ENCODE data around the gene AMOT.
A peak's percentile ranks its signal among the peaks of the same experiment; 100 is the strongest.
"Not testable (repeated sequence)": the region's sequence is repeated elsewhere in the genome, so short reads cannot be mapped to it uniquely, and the experiment has no call there.

Gene AMOT

DNA sequence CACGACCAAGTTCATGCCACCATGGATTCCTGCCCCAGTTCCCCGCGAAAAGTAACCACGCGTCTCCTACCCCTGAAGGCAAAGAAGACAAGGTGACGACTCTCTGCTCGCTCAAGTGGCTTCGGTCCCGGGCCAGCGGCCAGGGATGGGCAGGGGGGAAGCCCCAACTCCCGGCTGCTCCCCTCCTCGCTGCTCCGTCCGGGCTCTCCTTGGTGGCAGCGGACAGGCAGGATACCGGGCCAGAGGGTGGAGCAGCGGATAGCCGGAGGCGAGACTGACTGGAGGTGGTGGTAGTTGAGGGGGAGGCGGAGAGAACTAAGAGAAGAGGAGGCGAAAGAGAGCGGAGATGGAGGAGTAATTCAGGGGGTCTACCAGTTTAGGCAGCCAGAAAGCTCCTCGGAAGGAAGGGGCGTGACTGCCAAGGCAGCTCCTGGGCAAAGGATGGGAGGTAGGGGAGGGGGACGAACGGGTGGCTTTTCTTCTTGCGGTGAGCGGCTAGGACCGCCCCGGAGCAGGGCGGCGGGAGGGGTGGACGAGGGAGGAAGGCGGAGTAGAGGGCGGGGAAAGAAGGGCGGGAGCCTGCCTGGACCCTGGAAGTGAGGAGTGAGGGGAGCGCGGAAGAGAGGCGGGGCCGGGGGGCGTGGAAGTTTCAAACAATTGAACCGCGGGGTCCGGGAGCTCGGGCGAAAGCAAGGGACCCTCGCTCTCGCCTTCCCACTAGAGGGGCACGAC is at the start of gene AMOT:
Gene AMOT, minus strand, starts transcription at position 450 of the 732 bp plus-strand sequence. CDS start 17,705 bp downstream, outside the sequence.
- peak; percentile 48 for DNase-seq

- DNase-seq = no peak
Observed at GRCh38 chrX:112889400-112889799, 48.8 kb upstream of the AMOT start.

- no peak for DNase-seq
Observed at GRCh38 chrX:112888916-112889315, 48.3 kb upstream of the AMOT start.

GRCh38 chrX:112877771-112878173 is 37.1 kb upstream of the AMOT start:
- DNase-seq = no peak

DNA sequence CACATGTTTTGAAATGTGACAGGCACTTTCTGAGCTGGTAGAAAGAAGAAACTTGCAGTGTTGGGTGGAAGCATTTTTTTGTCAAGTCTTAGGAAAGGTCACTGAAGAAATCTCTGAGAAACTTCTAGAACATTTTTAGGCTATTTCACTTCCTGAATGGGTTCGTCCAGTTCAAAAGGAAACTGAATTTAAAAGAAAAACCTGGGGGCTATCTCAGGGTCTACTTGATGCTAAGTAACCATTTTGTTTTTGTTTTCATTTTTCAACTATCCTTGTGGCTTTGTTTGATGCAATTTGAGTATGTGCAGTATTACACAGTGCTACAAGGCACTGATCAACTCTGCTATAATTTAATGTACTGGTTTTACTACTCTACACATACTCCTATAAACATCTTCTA is 34.0 kb upstream of the AMOT start:
- DNase-seq = no peak

- DNase-seq = no peak
Observed at GRCh38 chrX:112874175-112874574, 33.5 kb upstream of the AMOT start.

DNA sequence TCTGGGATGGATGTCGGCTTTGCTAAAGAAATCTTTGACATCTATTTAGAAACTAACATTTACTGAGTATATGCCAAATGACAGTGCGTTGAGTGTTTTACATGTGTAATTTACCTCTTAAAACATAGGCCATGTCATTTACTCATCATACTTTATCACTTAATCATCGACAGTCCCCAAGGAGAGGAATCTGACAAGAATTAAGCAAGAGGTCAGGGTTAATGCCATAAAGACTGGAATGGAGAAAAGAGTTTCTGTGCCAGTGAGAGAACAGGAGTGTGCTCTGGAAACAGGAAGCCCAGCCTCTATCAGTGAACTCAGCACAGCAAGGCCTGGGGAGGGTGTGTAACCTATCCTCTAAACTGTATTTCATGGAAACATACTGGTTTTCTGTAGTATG is 28.0 kb upstream of the AMOT start:
- no peak for DNase-seq

GRCh38 chrX:112867570-112867969 is 26.9 kb upstream of the AMOT start:
- DNase-seq = no peak

GRCh38 chrX:112866175-112866574 is 25.5 kb upstream of the AMOT start:
- no peak for DNase-seq

- DNase-seq = no peak
Observed at GRCh38 chrX:112865464-112866025, 24.9 kb upstream of the AMOT start.

DNA sequence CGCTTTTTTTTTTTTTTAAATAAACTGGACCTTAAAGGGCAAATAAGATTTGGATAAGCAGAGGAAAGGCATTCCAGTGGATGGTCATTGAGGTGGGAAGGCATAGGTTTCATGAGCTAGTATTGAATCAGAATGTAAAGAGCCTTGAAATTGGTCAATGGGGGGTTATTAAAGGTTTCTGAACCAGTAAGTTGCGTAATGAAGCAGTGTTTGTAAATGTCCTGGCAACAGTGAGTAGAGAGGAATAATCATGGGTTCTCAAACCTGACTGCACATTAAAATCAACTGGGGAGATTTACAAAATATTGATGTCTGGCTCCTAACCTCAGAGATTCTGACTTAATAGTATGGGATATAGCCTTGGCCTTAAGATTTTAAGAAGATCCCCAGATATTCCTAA is 23.2 kb upstream of the AMOT start:
- no peak for DNase-seq

DNA sequence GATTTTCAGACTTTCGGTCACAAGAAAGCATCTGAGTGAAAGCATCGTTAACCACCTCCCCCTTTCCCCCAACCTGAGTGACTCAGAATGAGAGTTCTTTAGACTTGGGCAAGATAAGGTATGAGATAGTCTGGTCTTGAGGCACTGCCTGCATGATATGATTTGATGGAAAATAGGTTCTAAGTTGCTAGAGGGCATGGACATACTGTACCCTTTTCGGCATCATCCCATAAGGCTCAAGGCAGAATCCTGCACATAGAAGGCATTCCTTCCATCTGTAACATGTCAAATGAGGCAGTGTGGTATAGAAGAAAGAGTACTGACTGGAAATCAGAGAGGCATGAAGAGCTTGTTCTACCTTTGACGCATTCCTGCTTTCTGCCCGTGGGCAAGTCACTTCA is 16.8 kb upstream of the AMOT start:
- no peak for DNase-seq

DNA sequence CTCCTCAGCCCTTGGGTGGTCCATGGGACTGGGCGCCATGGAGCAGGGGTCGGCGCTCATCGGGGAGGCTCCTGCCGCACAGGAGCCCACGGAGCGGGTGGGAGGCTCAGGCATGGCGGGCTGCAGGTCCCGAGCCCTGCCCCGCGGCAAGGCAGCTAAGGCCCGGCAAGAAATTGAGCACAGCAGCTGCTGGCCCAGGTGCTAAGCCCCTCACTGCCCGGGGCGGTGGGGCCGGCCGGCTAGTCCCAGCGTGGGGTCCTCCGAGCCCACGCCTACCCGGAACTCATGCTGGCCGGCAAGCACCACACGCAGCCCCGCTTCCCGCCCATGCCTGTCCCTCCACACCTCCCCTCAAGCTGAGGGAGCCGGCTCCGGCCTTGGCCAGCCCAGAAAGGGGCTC is 14.3 kb upstream of the AMOT start:
- DNase-seq = not testable (repeated sequence)

DNA sequence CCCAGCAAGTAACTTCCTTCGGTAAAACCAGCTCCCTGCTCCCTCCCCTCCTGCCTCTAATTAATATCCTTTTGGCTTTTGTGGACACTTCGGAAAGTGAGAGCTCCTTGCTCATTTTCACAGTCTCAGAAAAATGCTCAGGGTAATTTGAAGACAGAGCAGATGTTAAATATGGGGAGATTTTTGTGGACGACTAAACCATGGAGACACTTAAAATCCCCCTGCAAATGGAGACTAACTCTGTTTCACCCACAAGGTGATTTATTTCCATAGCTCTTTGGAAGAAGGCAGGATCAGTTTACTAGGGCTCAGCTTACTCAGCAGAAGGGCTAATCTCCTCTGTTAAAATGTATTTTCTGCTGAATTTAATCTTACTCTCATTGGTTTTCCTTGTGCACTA is 12.2 kb upstream of the AMOT start:
- no peak for DNase-seq

- no peak for DNase-seq
Observed at GRCh38 chrX:112851806-112852205, 11.2 kb upstream of the AMOT start.

DNA sequence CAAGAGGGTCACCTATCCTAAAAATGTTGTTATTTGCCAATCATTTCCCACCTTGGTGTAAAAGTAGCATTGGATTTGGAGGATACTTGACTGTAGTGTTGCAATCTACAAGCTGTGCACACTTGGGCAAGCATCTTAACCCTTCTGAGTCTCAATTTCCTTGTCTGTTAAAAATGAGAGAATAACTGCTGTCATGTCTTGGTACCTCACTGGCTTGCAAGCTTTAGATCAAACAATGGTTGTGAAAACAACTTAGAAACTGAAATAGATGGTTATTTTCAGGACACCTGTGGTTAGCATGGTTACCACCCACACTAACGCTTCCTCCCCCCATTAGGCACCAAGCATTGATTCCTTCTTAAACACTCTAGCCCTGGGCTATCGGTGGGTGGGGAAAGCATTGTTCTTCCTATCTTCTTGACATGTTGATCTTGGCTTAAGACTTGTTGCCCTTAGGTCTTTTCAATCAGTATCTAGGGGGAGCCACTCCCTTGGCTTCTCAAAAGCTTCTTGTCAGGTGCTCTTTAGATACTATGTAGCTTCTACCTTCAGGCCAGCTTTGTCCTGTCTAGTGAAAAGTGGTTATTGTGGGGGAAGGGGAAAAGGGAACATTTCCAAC is 10.6 kb upstream of the AMOT start:
- no peak for DNase-seq

DNA sequence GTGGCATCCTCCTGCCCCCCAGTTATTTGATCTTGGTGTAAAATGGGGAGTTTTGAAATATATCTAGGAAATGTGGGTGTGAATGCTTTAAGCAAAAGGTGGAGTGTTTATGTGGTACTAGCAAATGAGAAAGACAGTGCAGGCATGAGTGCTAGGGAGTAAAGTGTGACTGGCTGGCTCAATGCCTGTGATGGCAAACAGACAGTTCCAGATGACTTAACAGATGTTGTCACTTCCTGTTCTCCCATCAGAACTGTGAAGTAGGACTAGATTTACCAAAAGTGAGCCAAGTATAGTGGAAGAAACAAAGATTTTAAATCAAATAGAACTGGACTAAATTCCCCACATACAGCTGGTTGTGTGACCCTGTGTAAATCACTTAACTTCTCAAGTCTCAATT is 8.4 kb upstream of the AMOT start:
- no peak for DNase-seq

DNA sequence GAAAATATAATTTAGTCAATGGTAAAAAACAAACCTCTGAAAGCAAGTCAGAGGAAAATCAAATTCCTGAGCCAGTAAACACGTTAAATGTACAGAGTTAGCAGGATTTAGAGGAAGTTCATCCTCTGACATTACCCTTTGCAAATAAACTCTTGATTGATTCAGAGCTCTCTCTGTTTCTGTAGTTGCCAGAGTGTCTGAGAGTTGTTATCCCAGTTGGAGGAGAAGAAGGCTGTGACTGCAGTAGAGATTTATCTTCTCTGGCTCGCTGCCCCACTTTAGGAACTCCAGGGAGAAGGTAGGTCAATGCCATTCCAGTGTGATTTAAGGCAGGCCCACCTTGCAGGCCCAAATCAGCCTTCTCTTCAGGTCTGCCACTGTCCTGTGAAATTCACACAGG is 6.2 kb upstream of the AMOT start:
- DNase-seq = no peak

DNA sequence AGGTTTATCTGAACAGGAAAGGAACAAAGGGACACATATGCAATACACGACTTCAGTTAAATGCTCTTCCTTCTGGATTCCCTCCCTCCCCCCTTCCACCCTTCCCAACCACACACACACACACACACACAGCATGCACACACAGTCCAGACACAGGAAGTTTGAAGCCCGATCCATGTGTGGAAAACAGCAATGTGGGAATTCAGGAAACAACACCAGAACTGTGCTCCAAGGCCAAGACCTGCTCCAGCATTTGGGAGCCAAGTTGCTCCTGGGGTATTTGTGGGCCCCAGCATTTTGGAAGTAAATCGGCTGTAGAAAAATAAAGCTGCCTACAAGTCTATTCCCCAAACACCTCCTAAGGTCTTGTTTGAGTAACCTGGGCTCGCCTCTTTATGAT is 5.6 kb upstream of the AMOT start:
- DNase-seq = no peak

GRCh38 chrX:112844250-112844649 is 3.6 kb upstream of the AMOT start:
- DNase-seq = no peak

GRCh38 chrX:112841820-112842157 is 1.2 kb upstream of the AMOT start:
- DNase-seq = no peak

- DNase-seq = peak; percentile 62
Observed at GRCh38 chrX:112841114-112841819, 636 bp upstream of the AMOT start.

DNA sequence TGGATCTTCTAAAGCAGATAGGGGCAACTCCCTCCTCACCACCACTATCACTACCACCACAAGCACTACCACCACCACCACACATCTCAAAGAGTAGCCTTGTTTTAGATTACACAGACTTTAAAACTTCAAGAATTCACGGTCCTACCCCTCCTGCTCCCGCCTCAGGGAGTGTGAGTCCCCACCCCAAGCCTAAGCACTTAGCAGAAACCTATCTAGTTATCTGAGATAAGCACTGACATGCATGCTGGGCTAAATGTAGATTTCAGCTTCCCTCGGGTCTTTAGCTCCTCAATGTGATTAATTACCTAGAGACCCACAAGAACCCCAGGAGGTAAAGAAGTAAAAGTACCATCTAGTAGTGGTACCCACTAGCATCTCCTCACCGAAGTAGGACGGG is 775 bp downstream of the AMOT start:
- no peak for DNase-seq

DNA sequence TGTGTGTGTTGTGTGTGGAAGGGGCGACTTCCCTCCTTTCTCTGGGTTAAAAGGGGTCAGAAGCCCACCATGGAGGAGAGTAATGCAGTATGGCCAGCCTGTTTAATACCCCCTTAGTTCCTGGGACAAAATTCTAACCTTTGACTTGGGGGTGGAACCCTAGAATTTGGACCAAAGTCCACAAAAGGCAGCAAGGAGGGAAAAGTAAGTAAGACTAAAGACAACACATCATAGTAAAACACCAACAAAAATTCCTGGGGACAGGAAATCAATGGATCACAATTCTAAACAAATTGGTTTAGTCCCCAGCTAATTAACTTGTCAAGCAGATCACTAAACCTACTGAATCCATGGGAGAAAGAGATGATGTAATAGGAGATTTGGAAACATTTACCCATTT is 3.1 kb downstream of the AMOT start:
- DNase-seq = no peak

Data from stimulated activated CD4-positive, alpha-beta T cell treated with anti-CD3 and anti-CD28 coated beads, Interleukin-12 subunit alpha, Interleukin-12 subunit beta, amount 100 ng/mL, for 4 hours (primary cell).